Measurements from ENCODE around the gene GALK2.

GRCh38 chr15:49163678-49164077, 6.4 kb upstream of the GALK2 start:
- TF ChIP-seq CTCF (conservative IDR thresholded peaks at IDR 0.05) (no peak), EZH2 (IDR thresholded peaks at IDR 0.05; ENCODE audit: low read depth) (no peak)
